ENCODE results near the gene INPP4B. TPM values are rescaled to one million over a fixed set of nuclear protein-coding genes. Genes with fewer than 3 reads are reported as not detected.
"Not testable (repeated sequence)": the region's sequence is repeated elsewhere in the genome, so short reads cannot be mapped to it uniquely, and the experiment has no call there.

INPP4B gene
- total RNA-seq, 1 donor from 2014 or later: 10.4 TPM

DNA sequence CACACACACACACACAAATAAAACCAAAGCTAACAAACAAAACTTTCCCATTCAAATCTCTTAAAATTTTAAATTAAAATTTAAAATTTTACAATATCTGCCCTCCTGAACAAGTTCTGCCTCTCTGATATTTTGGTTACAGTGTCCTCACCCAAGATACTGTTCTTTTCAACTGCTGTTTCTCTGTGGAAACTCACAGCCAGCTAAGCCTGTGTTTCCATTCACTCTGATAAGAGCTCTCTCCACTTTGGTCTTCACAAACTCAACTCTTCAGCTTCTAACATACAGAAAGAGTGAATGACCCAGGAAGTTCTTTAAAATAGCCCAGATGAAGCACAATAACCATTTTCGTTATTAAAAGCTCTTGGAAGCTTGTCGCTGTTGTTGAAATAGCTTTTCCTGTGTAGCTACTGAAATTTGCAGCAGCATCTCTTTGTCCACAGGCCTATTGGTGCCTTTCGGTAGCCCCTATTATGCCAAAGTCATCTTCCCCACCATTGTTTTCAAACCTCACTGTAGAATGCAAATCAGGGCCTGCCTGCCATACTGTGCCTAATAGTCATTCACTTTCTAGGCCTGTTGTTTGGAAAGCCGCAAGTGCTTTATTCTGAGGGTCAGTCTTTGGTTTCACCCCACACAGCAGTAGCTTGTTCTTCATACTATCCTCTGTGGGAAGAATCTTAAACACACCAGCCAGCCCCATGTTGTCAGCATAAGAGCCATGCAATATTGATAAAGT, 19.4 kb downstream of the INPP4B start:
- no peak for DNase-seq (ENCODE audit: low spot score)

DNA sequence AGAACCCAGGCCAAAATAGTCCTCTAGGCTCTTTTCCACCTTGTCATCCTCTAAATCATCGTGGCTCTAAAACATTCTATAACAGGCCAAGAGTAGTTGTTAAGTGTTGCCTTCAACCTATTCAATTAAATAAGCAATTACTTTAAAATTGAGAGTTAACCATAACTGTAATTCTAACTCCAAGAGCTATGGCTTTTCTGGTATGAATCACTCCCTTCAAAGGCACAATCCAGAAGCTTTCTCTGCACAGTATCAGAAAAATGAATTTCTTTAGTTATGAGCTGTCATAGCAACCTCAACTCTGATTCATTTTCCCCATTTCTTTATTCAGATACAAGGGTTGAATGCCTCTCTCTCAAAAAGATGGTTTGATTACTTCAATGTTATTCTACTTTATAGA, 21.7 kb downstream of the INPP4B start:
- no peak for DNase-seq (ENCODE audit: low spot score)

DNA sequence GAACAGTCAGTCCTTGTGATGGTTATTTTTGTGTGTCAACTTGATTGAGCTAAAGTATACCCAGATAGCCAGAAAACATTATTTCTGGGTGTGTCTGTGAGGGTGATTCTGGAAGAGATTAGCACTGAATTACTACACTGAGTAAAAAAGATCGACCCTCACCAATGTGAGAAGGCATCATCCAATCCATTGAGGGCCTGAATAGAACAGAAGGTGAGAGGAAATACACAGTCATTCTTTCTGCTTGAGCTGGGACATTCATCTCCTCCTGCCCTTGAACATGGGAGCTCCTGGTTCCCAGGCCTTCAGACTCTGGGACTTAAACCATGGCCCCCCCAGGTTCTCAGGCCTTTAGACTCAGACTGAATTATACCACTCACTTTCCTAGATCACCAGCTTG, 22.3 kb downstream of the INPP4B start:
- DNase-seq (ENCODE audit: low spot score): no peak

DNA sequence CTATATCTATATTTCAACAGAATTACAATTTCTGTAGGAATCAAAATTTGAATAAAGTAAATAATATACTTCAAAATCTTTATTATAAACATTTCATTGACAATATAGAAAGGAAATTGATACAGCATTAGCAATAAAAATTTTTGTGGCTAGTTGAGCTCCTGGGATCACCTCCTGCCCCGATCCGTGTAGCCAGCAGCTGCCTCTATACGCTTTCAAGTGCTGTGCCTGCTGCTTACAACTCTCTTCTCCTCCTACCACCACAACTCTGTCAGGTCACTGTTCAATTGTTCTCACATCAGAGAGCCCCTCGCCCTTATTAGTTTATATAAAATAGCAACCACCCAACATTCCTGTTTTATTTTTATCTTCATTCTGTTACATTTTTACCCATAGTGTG, 27.6 kb downstream of the INPP4B start:
- DNase-seq (ENCODE audit: low spot score): no peak

DNA sequence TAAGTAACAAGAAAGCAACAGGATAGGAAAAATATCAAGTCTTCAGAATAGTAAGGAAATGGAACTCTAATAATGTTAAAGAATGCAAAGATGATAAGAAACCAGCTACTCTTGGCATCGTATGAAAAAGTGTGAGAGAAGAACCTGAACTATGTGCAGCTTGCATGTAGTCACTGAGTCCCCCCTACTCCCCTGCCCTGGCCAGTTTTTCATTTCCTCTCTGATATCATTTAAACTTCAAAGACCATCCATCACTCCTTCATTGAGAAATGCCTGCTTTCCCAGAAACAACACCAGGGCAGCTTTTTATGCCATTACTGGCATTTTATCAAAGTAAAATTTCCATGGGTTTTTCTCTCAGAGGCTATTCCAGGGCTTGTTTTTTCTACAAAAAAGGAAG, 28.1 kb downstream of the INPP4B start:
- no peak for DNase-seq (ENCODE audit: low spot score)

DNA sequence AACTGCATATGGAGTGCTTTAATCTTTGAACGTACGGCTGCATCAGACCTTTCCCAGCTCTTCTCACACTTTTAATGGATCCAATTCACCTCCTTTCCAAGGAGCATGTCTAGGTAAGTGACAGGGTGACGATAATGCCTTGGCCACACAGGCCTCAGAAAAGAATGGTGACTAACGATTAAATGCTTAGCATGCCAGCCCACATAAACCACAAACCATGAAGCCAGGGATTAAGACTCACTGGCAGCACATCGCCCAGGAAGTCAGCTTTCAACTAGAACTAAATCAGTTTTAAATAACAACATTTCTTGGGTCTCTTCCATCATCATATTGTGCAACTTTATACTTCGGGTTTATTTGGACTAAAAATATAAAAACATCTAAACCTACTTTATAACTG, 28.7 kb downstream of the INPP4B start:
- no peak for DNase-seq (ENCODE audit: low spot score)

DNA sequence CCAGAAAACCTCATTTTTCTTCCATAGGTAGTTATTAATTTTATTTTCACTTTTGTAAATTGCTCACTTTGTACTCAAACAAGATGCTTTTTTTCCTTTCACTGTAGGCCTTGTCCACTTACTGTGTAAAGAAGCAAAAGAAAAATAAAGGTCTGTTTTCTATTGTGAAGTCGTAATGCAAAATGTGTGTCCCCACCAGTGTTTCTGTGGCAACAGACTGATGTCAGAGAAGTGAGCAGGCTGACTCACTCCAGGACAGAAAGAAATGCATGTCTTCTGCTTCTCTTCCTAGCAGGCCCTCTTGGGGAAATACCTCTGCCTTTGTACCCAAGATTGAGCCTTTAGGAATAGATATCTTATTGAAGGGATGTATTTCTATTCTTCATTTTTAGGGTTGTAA, 30.3 kb downstream of the INPP4B start:
- no peak for DNase-seq (ENCODE audit: low spot score)

DNA sequence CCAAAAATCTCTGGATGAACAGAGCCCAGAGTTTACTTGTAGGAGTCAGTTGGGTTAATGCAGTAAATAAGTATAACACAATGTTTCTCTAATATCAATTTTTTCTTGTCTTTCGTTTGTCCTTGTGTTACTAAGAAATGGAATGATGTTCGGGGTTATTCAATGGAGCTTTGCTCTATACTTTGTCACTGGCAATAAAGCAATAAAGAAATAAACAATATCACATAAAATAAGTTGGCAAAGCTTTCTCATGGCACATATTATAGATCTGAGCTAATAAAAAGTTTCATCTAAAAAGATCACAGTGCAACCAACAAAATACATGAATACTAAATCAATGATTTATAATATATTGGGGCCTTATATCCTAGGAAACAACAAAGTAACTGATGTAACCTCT, 32.7 kb downstream of the INPP4B start:
- DNase-seq (ENCODE audit: low spot score): no peak

DNA sequence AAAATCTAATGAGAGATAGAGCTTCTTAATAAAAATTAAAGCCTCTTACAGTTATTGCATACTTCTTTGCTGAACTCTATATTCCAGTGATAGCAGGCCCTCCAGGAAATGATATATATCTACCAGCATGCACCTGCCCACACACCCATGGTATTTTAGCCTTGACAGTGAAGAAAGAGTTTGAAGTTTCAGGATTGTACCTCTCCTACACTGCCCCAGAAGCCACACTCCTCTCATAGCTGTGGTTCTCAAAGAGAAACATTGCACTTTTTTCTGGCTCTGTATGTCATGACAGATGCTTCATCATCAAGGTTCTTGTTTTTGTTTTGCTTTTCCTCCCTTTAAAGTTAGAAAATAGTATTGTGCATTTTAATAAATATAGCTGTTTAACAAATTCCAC, 34.0 kb downstream of the INPP4B start:
- no peak for DNase-seq (ENCODE audit: low spot score)

DNA sequence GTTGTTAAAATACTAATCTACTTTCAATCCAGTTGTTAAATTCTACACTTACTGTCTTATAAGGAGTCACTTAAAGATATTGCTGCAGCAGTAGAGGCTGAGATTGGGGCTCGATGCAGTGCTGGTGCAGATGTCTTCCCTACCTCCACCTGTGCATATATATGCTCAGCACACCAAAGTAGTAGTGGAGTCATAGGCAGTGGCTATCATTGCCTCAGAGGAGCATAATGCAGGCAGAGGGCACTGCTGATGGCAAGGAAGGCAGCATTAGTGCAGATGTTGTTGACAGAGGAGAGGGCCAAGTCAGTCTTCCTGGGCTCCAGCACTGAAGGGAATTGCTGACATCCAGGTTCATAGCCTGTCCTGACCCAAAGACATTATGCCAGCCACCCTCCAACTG, 35.1 kb downstream of the INPP4B start:
- no peak for DNase-seq (ENCODE audit: low spot score)

DNA sequence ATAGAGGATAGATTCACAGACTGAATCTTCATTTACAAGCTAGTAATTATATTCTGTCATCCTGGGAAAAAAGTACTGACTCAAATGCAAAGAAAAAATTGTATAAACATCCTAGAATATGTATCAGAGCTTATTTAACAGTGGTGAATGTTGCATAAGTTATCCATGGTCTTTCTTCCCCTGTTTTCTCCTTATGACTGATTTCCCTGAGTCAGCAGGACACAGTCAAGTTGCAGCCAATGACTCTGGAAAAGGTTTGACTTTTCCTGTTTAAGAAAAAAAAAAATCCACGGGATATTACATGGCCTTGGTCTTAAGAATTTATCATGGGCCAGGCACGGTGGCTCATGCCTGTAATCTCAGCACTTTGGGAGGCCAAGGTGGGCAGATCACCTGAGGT, 36.5 kb downstream of the INPP4B start:
- no peak for DNase-seq (ENCODE audit: low spot score)

DNA sequence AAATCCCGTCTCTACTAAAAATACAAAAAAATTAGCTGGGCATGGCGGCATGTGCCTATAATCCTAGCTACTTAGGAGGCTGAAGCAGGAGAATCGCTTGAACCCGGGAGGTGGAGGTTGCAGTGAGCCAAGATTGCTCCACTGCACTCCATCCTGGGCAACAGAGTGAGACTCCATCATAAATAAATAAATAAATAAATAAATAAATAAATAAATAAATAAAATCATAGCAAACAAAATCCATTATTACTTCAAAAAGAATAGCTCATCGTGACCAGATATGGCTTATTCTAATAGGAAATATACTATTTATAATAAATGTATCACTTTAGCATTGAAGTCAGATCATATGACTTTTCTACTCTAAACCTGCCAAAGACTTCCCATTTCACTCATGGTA, 42.2 kb downstream of the INPP4B start:
- DNase-seq (ENCODE audit: low spot score): not testable (repeated sequence)

DNA sequence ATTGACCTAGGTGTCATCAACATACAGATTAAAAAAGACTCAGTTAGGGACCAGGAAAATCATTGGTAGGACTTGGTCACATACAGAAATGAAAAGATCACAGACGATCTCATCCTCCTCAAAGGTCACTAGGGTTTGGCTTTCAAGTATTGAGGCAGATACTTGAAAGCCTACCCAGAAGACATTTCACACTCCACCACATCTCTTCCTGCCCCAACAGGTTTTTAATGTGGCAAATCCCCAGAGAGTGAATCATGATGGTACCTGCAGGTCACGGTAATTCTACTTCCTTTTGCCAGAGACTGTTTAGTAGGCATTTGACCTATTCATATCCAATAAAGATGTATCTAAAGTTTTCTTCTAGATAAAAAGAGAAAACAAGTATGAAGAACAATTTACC, 44.1 kb downstream of the INPP4B start:
- DNase-seq (ENCODE audit: low spot score): no peak

DNA sequence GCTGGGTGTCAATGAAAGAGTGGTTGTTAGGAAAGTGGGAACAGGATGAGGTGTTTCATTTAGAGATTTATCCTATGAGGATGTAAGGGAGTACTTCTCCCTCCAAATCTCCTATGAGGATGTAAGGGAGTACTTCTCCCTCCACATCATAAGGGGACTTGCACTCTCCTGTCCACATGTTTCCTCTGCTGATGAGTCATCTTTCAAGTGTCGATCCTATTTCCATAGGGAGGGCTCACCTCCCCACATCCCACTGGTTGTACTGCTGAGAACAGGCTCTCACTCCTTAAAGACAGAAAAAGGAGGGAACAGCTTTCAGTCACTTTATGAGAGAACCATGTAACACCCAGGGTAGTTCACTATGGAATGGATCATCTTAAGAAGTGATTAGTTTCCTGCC, 65.0 kb downstream of the INPP4B start:
- DNase-seq (ENCODE audit: low spot score): no peak

DNA sequence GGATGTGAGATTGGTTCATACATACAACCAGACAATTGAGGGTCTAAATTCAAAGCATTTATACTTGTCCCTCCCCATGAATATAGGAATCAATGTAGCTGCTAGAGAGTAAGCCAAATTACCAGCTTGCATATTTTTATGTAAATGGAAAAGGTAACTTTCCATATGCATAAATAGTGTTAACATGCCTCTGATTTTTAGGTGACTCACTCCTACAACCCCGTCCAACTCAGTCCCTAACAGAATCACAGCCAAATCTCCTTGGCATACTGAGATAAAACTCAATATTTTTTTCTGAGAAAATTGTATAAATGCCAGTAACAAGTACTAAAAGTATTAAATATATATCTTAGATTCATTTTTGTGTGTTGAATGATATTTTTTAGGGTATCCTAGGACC, 67.2 kb downstream of the INPP4B start:
- DNase-seq (ENCODE audit: low spot score): no peak

DNA sequence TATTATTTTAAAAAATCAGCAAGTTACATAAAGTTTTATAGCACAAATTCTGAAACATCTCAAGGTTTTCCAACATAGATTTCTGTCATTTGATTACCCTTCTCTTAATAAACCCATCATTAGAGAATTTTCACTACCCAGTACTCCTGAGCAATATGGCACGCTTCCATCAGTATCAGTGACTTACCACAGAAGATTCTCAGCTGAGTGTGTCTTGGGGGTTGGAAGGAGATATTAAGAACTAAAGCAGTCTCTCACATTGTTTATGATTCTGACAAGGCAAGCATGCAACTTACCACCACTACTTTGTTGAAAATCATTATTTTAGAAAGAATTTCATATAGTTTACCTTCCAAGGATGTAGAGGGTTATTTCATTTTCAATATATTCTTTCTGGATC, 67.7 kb downstream of the INPP4B start:
- no peak for DNase-seq (ENCODE audit: low spot score)

DNA sequence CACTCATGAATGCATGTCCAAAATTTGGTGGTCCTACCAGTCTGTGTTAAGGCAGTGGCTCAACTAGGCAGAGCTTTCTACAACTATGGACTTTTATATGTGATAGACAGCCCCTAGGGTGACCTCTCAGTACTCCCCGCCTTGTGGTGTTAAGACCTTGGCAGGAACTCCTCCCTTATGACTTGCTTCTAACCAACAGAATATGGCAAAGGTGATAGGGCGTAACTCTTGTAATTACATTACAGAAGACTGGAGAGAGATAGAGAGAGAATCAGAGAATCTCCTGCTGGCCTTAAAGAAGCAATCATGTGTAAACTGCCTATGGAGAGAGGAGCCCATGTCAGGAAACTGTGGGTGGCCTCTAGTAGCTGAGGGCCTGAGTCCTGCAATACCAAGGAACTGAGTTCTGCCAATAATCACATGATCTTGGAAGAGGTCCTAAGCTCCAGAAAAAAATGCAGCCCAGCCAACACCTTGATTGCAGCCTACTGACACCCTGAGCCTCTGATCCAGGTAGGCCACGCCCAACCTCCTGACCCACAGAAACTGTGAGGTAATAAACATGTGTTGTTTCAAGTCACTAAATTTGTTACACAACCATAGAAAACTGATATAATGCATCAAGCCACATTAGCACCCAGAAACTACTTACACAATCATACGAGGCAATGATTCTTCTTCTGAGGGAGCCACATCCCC, 68.9 kb downstream of the INPP4B start:
- DNase-seq (ENCODE audit: low spot score): no peak

DNA sequence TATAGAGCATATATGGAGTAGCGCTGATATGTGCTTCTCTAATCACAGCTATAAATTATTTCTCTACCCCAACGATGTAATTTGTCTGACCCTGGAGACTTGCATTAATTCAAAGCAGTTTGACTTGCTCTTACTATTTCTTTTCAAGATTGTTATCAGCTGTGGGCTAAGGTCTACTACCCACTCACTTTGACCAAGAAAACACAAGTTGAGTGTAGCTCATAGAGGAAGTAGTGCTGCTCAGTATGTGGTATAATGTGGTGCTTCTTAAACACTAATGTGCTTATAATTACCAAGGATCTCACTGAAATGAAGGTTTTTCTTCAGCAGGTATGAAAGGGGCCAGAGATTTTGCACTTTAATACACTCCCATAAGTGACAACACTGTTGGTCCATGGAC, 70.1 kb downstream of the INPP4B start:
- DNase-seq (ENCODE audit: low spot score): no peak

DNA sequence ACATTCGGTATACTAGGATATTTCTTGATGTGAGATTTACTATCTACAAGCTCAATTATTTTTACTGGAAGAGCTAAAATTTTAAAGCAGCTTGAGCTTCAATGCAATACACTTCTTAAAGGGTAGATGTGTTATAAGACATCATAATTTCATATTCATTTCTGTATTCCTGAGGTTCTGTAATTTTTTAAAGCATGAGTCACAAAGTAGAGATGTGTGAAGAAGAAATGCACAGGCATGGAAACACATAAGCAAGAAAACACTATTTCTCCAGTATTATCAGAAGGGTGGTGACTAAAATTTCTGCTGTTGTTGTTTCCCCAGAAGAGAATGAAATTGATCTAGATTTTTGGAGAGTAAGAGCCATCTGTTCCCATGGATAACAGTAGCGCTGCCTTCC, 72.6 kb downstream of the INPP4B start:
- no peak for DNase-seq (ENCODE audit: low spot score)

DNA sequence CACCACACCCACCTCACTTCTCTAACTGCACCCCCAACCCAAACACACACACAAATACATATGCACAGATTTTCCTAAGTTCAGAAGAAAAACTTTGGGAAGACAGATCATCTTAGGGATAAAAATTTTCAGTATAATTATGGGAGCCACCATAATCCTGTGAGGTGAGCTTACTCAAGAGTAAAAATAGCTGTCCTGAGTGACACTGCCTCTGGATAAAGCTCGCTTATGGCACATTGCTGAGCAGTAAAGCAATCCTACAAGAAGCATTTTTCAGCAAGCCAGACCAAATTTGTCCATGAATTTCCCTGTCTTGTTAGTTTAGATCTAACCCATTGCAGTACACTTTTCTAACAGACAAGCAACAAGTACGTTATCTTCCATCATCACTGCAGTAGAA, 83.8 kb downstream of the INPP4B start:
- no peak for DNase-seq (ENCODE audit: low spot score)

DNA sequence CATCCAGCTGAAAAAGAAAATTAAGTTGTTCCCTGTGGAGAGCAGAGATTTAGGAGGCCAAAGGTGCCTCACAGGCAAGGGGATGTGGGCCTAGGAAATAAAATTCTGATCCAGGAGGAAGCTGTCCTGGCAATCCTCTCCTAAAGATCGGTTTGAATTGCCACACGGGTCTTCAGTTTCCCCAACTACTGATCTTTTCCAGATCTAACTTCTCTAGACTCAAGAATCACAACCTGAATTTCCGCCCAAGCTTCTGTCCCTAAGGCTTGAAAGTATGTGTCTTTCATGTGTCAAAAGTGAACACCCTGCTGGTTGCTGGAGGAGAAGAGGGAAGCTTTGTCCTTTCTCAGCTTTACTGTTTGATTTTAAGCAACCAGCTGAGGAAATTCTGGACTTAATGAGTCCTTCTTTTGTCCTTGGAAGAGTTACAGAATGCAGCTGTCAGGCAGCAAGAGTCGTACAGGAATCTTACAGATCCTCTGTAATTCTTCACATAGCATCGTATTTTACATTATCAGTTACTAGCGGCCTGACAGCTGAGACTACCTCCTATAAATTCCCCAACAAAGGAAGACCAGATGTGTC, 93.8 kb downstream of the INPP4B start:
- no peak for DNase-seq (ENCODE audit: low spot score)

DNA sequence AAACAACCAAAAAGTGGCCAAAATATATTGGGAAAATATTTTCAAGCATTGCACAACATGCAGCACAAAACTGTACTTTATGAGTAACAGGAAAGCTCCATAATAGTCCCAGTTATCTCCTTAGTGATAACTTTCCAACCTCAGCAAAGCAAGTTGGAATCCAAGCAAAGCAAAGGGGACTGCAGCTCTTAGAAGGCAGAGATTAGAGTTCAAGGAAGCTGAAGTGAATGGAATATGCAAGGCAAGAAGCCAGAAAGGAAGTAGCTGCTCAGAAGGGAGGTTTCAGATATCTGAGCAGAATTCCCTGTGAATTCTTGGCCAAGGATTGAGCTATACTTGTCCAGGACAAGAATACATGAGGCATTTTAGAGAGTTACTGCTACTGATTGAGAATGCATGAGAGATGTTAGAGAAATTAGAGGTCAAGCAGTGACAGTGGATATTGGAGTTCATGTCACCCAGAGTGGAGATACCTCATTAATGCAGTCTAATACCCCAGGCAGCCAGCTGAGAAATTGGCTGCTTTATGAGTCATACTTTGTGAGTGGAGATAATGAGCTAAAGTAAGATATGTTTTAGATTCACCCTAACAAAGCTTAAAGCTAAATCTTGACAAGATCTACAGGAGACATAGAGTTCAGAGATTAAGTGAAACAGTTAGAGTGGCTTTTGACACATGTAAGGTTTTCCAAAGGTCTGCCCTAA, 102.8 kb downstream of the INPP4B start:
- DNase-seq (ENCODE audit: low spot score): no peak

Measured in mesenteric fat pad (tissue), 1 donor.